H9 (cell line): ENCODE data around the gene CLDN2. TPM values are rescaled to one million over a fixed set of nuclear protein-coding genes. Genes with fewer than 3 reads are reported as not detected.

ENCODE experiments used
- DNase-seq: peaks from one replicate; pipeline ENCODE4 v3.0.0-alpha.2; 2017
- H2AFZ ChIP-seq: one replicate; pipeline ENCODE4 v1.6.1; 2013; ENCODE audit warnings: mild to moderate bottlenecking, low read length, control low read depth, moderate library complexity
- H2AK5ac ChIP-seq: 2 replicates; pipeline ENCODE4 v1.6.1; 2013; ENCODE audit warnings: low read length, control low read depth, mixed read lengths; ENCODE audit not compliant: insufficient read length
- H2BK120ac ChIP-seq: one replicate; pipeline ENCODE4 v1.6.1; 2013; ENCODE audit warnings: low read depth, mild to moderate bottlenecking, low read length, control low read depth, inconsistent platforms; ENCODE audit not compliant: poor library complexity, severe bottlenecking
- H2BK12ac ChIP-seq: 2 replicates; pipeline ENCODE4 v1.6.1; 2013; ENCODE audit warnings: low read length, control low read depth, mixed read lengths, low read depth; ENCODE audit not compliant: insufficient read length
- H2BK15ac ChIP-seq: 2 replicates; pipeline ENCODE4 v1.6.1; 2013; ENCODE audit warnings: low read depth, low read length, control low read depth
- H2BK20ac ChIP-seq: one replicate; pipeline ENCODE4 v1.6.1; 2013; ENCODE audit warnings: low read depth, mild to moderate bottlenecking, low read length, control low read depth, inconsistent platforms; ENCODE audit not compliant: poor library complexity, severe bottlenecking
- H2BK5ac ChIP-seq: 2 replicates; pipeline ENCODE4 v1.6.1; 2013; ENCODE audit warnings: low read length, control low read depth, mixed read lengths; ENCODE audit not compliant: insufficient read length
- H3K14ac ChIP-seq: 2 replicates; pipeline ENCODE4 v1.6.1; 2013; ENCODE audit warnings: low read length, control low read depth; ENCODE audit not compliant: insufficient read depth
- H3K18ac ChIP-seq: 2 replicates; pipeline ENCODE4 v1.6.1; 2013; ENCODE audit warnings: low read depth, mild to moderate bottlenecking, mixed read lengths, low read length, control low read depth; ENCODE audit not compliant: insufficient read length
- H3K23ac ChIP-seq: 2 replicates; pipeline ENCODE4 v1.6.1; 2013; ENCODE audit warnings: low read length, control low read depth, mixed read lengths, low read depth; ENCODE audit not compliant: insufficient read length
- H3K23me2 ChIP-seq: 2 replicates; pipeline ENCODE4 v1.6.1; 2013; ENCODE audit warnings: low read depth, mild to moderate bottlenecking, mixed read lengths, low read length, control low read depth; ENCODE audit not compliant: insufficient read length, poor library complexity, severe bottlenecking
- H3K27ac ChIP-seq: 2 replicates; pipeline ENCODE4 v1.5.1; 2013; ENCODE audit warnings: low read length, control low read depth, mixed read lengths, low read depth; ENCODE audit not compliant: insufficient read length
- H3K27me3 ChIP-seq: 2 replicates; pipeline ENCODE4 v1.6.1; 2013; ENCODE audit warnings: low read length, control low read depth, inconsistent platforms; ENCODE audit not compliant: insufficient read depth
- H3K4ac ChIP-seq: 2 replicates; pipeline ENCODE4 v1.6.1; 2013; ENCODE audit warnings: low read depth, mild to moderate bottlenecking, control low read depth, inconsistent platforms, low read length, moderate library complexity
- H3K4me1 ChIP-seq: 2 replicates; pipeline ENCODE4 v1.6.1; 2013; ENCODE audit warnings: low read length, control low read depth, inconsistent platforms; ENCODE audit not compliant: insufficient read depth
- H3K4me2 ChIP-seq: 2 replicates; pipeline ENCODE4 v1.6.1; 2013; ENCODE audit warnings: low read length, control low read depth, mixed read lengths; ENCODE audit not compliant: insufficient read length, insufficient read depth
- H3K56ac ChIP-seq: 2 replicates; pipeline ENCODE4 v1.6.1; 2013; ENCODE audit warnings: low read depth, mild to moderate bottlenecking, mixed read lengths, low read length, control low read depth; ENCODE audit not compliant: insufficient read length
- H3K79me1 ChIP-seq: 2 replicates; pipeline ENCODE4 v1.6.1; 2013; ENCODE audit warnings: low read depth, mild to moderate bottlenecking, moderate library complexity, low read length, control low read depth, inconsistent platforms; ENCODE audit not compliant: insufficient read depth, poor library complexity, severe bottlenecking
- H3K79me2 ChIP-seq: 2 replicates; pipeline ENCODE4 v1.6.1; 2013; ENCODE audit warnings: low read length, control low read depth, inconsistent platforms; ENCODE audit not compliant: insufficient read depth
- H3K9ac ChIP-seq: 2 replicates; pipeline ENCODE4 v1.6.1; 2013; ENCODE audit warnings: low read length, control low read depth, mixed read lengths; ENCODE audit not compliant: insufficient read length; ENCODE audit errors: extremely low read depth
- H3K9me3 ChIP-seq: one replicate; pipeline ENCODE4 v1.6.1; 2013; ENCODE audit warnings: low read depth, low read length, inconsistent platforms; ENCODE audit not compliant: control insufficient read depth
- H3T11ph ChIP-seq: one replicate; pipeline ENCODE4 v1.6.1; 2013; ENCODE audit warnings: mild to moderate bottlenecking, low read length, control low read depth, inconsistent platforms
- H4K20me1 ChIP-seq: one replicate; pipeline ENCODE4 v1.6.1; 2013; ENCODE audit not compliant: control insufficient read depth, insufficient read length, insufficient read depth
- H4K5ac ChIP-seq: 2 replicates; pipeline ENCODE4 v1.6.1; 2013; ENCODE audit warnings: low read depth, mild to moderate bottlenecking, mixed read lengths, low read length, control low read depth; ENCODE audit not compliant: insufficient read length
- H4K8ac ChIP-seq: replicated peaks from 2 replicates; pipeline ENCODE4 v1.6.1; 2013; ENCODE audit warnings: low read length, control low read depth, mixed read lengths, low read depth; ENCODE audit not compliant: insufficient read length
- H4K91ac ChIP-seq: 2 replicates; pipeline ENCODE4 v1.6.1; 2013; ENCODE audit warnings: low read depth, mild to moderate bottlenecking, moderate library complexity, mixed read lengths, low read length, control low read depth; ENCODE audit not compliant: insufficient read length
- H3K27ac Mint-ChIP-seq, 3 experiments: 2 replicates in 2 of 3; 3 replicates in 1 of 3; pipeline ENCODE4 v1.8.0; 2020 to 2021; ENCODE audit warnings: mixed read lengths in 3 of 3, mild to moderate bottlenecking in 1 of 3, moderate library complexity in 1 of 3
- H3K27me3 Mint-ChIP-seq: 2 replicates; pipeline ENCODE4 v1.8.0; 2021; ENCODE audit warnings: low read depth, mild to moderate bottlenecking, moderate library complexity, mixed read lengths
- H3K36me3 Mint-ChIP-seq, 3 experiments: 2 replicates in 2 of 3; 3 replicates in 1 of 3; pipeline ENCODE4 v1.8.0; 2020 to 2021; ENCODE audit warnings: low read depth in 3 of 3, mixed read lengths in 3 of 3; ENCODE audit not compliant: insufficient read depth in 1 of 3
- H3K4me1 Mint-ChIP-seq, 2 experiments: 2 replicates each; pipeline ENCODE4 v1.8.0; 2020; ENCODE audit warnings: mixed read lengths in 2 of 2
- H3K4me3 Mint-ChIP-seq, 2 experiments: 2 replicates in 1 of 2; 3 replicates in 1 of 2; pipeline ENCODE4 v1.8.0; 2020 to 2021; ENCODE audit warnings: mild to moderate bottlenecking in 2 of 2, mixed read lengths in 2 of 2, moderate library complexity in 1 of 2
- H3K9me3 Mint-ChIP-seq, 2 experiments: 2 replicates in 1 of 2; 3 replicates in 1 of 2; pipeline ENCODE4 v1.8.0; 2020; ENCODE audit warnings: mild to moderate bottlenecking in 2 of 2, mixed read lengths in 2 of 2, moderate library complexity in 1 of 2
- WGBS: extraction: QIAGEN DNeasy Blood & Tissue Kit; methylation state at CpG from one replicate; pipeline ENCODE4 v1.1.7; 2013; ENCODE audit warnings: missing lambda C conversion rate, low lambda C conversion rate, mixed read lengths; ENCODE audit not compliant: insufficient read length; ENCODE audit errors: extremely low coverage; 5-methylcytosine and 5-hydroxymethylcytosine counted together
- total RNA-seq: library from RNA; stranded (reverse); gene quantifications from 2 replicates; pipeline ENCODE4 v1.2.1, GENCODE V29; 2021
- TF ChIP-seq, protein P1 (sequence below): fragments of 200-600 bp; sonication (generic); conservative IDR thresholded peaks from 3 replicates; pipeline ENCODE4 v1.8.0; 2021; ENCODE audit warnings: antibody characterized with exemption, mild to moderate bottlenecking

Gene CLDN2
- total RNA-seq, 1 experiment from 2014 or later = not detected

DNA sequence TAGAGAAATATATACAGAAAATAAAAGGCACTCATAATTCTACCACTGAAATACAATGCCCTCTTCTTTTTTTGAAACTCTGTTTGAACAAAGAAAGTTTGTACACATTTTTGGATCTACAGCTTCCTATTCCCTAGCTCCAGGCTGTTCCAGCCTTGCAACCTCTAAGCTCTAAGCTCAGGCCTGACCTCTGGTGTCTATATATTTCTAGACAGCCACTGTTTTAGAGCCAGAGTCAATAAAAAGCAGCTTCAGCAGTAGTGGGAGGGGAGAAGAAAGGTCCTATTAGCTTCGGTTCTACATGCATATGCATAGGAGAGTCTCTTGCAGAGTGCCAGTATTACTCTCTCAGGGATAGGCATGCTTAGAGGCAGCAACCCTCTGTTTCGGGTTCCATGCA lies 39.7 kb downstream of the CLDN2 start:
- H3K4me1 ChIP-seq = no peaks in the 10 kb centered on the region
- no peaks in the 10 kb centered on the region for H3K79me1 ChIP-seq
- peaks cover 2 to 18% (median 14%) of the 10 kb centered on the region in 3 experiments; a peak in 5 of 7 replicates for H3K36me3 Mint-ChIP-seq
- no peaks in the 10 kb centered on the region for H4K20me1 ChIP-seq
- no peak overlapping the region for H3K23ac ChIP-seq
- H3K9me3 Mint-ChIP-seq = peaks cover 0 to 45% of the 10 kb centered on the region in 2 experiments; a peak in 2 of 5 replicates
- H4K91ac ChIP-seq = no peak overlapping the region
- H3K27me3 Mint-ChIP-seq = no peaks in the 10 kb centered on the region
- no peak for DNase-seq
- no peak overlapping the region for H2BK20ac ChIP-seq
- H3K18ac ChIP-seq = no peak overlapping the region
- H3K27me3 ChIP-seq = no peaks in the 10 kb centered on the region
- no peak overlapping the region for H3K9ac ChIP-seq
- H4K5ac ChIP-seq = no peak overlapping the region
- H3T11ph ChIP-seq = no peak overlapping the region
- no peak overlapping the region for H2BK5ac ChIP-seq
- no peak overlapping the region for H4K8ac ChIP-seq
- no peaks in the 10 kb centered on the region for H3K4me1 Mint-ChIP-seq
- H3K9me3 ChIP-seq = no peaks in the 10 kb centered on the region
- no peaks in the 10 kb centered on the region for H3K23me2 ChIP-seq
- H2BK120ac ChIP-seq = no peak overlapping the region
- no peak overlapping the region for H2BK15ac ChIP-seq
- H3K4me3 Mint-ChIP-seq = no peak overlapping the region
- H2AK5ac ChIP-seq = no peak overlapping the region
- H3K56ac ChIP-seq = no peak overlapping the region
- no peak overlapping the region for H3K27ac ChIP-seq
- no peak overlapping the region for H3K14ac ChIP-seq
- no peak overlapping the region for H3K27ac Mint-ChIP-seq
- no peak overlapping the region for H2AFZ ChIP-seq
- no peak overlapping the region for H2BK12ac ChIP-seq
- TF ChIP-seq, protein P1, sequence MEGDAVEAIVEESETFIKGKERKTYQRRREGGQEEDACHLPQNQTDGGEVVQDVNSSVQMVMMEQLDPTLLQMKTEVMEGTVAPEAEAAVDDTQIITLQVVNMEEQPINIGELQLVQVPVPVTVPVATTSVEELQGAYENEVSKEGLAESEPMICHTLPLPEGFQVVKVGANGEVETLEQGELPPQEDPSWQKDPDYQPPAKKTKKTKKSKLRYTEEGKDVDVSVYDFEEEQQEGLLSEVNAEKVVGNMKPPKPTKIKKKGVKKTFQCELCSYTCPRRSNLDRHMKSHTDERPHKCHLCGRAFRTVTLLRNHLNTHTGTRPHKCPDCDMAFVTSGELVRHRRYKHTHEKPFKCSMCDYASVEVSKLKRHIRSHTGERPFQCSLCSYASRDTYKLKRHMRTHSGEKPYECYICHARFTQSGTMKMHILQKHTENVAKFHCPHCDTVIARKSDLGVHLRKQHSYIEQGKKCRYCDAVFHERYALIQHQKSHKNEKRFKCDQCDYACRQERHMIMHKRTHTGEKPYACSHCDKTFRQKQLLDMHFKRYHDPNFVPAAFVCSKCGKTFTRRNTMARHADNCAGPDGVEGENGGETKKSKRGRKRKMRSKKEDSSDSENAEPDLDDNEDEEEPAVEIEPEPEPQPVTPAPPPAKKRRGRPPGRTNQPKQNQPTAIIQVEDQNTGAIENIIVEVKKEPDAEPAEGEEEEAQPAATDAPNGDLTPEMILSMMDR = peak; percentile 43; the same call in 2 of the 3 replicates
- H3K79me2 ChIP-seq = no peaks in the 10 kb centered on the region
- H3K4me2 ChIP-seq = no peak overlapping the region
- no CpG with 5 or more reads among the region's 2 CpGs for WGBS
- H3K4ac ChIP-seq = no peak overlapping the region
